ENCODE results near the gene ACTR3C. TPM values are rescaled to one million over a fixed set of nuclear protein-coding genes. Genes with fewer than 3 reads are reported as not detected.

The ACTR3C gene
- total and polyA plus RNA-seq, 4 experiments from 2014 or later: 3.6 to 17.8 (median 10.8) TPM

DNA sequence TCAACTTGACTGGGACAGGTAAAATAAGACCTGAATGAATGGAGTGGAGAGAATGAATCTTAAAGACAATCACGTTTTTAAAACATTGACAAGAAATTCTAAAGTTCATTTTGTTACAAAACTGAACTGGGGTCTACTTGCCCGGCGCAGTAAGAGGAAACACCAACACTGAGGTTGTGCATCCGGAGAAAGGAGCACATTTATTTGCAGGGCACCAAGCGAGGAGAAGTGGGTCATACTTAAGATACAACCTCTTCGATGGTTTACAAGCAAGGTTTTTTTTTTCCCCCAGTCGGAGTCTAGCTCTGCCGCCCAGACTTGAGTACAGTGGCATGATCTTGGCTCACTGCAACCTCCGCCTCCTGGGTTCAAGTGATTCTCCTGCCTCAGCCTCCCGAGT, 41.8 kb upstream of the ACTR3C start:
- Mint-ChIP-seq H3K9me3 (no peaks in the 10 kb centered on the region), H3K27me3 (no peaks in the 10 kb centered on the region), H3K4me1 (peaks cover 8 to 42% (median 18%) of the 10 kb centered on the region in 4 donors), H3K27ac (no peak overlapping the region), H3K36me3 (peaks cover 0 to 5% of the 10 kb centered on the region in 2 donors), H3K4me3 (no peak overlapping the region)
- POLR2A ChIA-PET (ENCODE audit: partially characterized antibody): interaction anchor here (1.0 to 6.9 kb wide), 2 partner anchors 8 to 40 kb away, joined by 4 to 101 read pairs; a partner anchor contains a TSS
- no peak for DNase-seq
- Histone ChIP-seq H3K4me1 (ENCODE audit: insufficient read depth, low read length) (peaks cover 20% of the 10 kb centered on the region), H3K4me3 (ENCODE audit: low read length in 2 of 2) (no peak overlapping the region), H3K27ac (ENCODE audit: low read depth, low read length) (no peak overlapping the region), H3K9me3 (ENCODE audit: control insufficient read depth in 1 of 2, low read length in 2 of 2) (no peaks in the 10 kb centered on the region), H3K27me3 (ENCODE audit: insufficient read depth, low read length) (no peaks in the 10 kb centered on the region), H3K36me3 (ENCODE audit: insufficient read depth, low read length) (no peaks in the 10 kb centered on the region)
- intact Hi-C loops (cut with micrococcal nuclease): no loop called here
- CTCF ChIA-PET (ENCODE audit: partially characterized antibody): interaction anchor here (1.2 to 6.1 kb wide), 5 partner anchors 9 to 390 kb away, joined by 3 to 55 read pairs (median 5); no protein-coding TSS in a partner anchor

DNA sequence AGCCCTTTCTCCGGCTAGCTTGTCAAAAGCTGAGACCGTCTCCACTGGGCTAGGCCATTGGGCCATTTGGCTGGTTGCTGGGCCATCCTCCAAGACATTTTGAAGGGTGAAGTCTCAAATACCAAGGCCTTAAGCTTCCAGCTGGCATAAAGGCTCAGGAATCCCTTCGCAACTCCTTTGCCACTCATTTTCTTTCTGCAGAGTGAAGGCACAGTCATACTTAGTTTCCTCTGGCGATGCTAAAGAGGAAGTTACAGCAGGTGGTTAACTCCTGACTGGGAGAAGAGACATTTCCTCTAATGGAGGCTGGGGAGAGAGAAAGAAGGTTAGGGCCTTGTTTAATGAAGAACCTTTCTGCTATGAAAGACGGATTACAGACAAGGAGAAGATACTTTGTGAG, 40.5 kb upstream of the ACTR3C start:
- H3K4me3 Mint-ChIP-seq: no peak overlapping the region
- DNase-seq: no peak
- Histone ChIP-seq H3K4me3 (ENCODE audit: low read length in 2 of 2) (no peak overlapping the region), H3K36me3 (ENCODE audit: insufficient read depth, low read length) (no peaks in the 10 kb centered on the region), H3K9me3 (ENCODE audit: control insufficient read depth in 1 of 2, low read length in 2 of 2) (no peaks in the 10 kb centered on the region), H3K27me3 (ENCODE audit: insufficient read depth, low read length) (no peaks in the 10 kb centered on the region), H3K4me1 (ENCODE audit: insufficient read depth, low read length) (peaks cover 13% of the 10 kb centered on the region), H3K27ac (ENCODE audit: low read depth, low read length) (no peak overlapping the region)
- ChIA-PET POLR2A (ENCODE audit: partially characterized antibody) (interaction anchor here (1.7 kb wide), 1 partner anchor 42 kb away, joined by 6 read pairs; a partner anchor contains a TSS), CTCF (ENCODE audit: partially characterized antibody) (no interaction called here)
- peaks cover 9 to 40% (median 19%) of the 10 kb centered on the region in 4 donors for H3K4me1 Mint-ChIP-seq
- intact Hi-C loops (cut with micrococcal nuclease): no loop called here
- peak overlapping the region in 3 of 7 donors; percentile 6 to 48 (median 9) for H3K27ac Mint-ChIP-seq
- no peaks in the 10 kb centered on the region for H3K9me3 Mint-ChIP-seq
- peaks cover 0 to 3% of the 10 kb centered on the region in 2 donors for H3K36me3 Mint-ChIP-seq
- no peaks in the 10 kb centered on the region for H3K27me3 Mint-ChIP-seq

DNA sequence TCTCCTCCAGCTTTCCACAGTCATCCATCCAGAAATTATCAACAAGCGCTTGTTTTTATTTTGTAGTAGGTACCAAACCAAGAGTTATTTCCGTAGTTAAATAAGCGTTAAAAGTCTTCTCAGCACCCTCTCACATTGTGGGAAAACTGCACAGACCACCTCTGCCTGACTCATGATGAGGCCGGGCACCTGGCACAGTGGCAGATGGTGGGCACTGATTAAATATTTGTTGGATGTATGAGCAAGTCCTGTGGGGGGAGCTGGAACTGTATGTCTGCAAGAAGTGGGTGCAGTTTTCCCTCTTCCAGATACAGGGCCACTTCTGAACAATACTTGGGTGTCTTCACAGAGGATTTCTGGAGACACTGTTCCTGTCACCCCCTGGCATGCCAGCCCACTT, 40.0 kb upstream of the ACTR3C start:
- H3K4me3 ChIP-seq (ENCODE audit: low read length in 2 of 2): no peak overlapping the region
- intact Hi-C loops (cut with micrococcal nuclease): no loop called here
- H3K9me3 ChIP-seq (ENCODE audit: control insufficient read depth in 1 of 2, low read length in 2 of 2): no peaks in the 10 kb centered on the region
- ChIA-PET POLR2A (ENCODE audit: partially characterized antibody) (interaction anchor here (1.2 to 1.7 kb wide), 2 partner anchors 14 to 43 kb away, joined by 3 to 6 read pairs; a partner anchor contains a TSS), CTCF (ENCODE audit: partially characterized antibody) (interaction anchor here (1.0 kb wide), 1 partner anchor 41 kb away, joined by 3 read pairs; no protein-coding TSS in a partner anchor)
- peaks cover 9 to 44% (median 22%) of the 10 kb centered on the region in 4 donors for H3K4me1 Mint-ChIP-seq
- peaks cover 0 to 3% of the 10 kb centered on the region in 2 donors for H3K36me3 Mint-ChIP-seq
- H3K4me1 ChIP-seq (ENCODE audit: insufficient read depth, low read length): peaks cover 17% of the 10 kb centered on the region
- no peak overlapping the region for H3K4me3 Mint-ChIP-seq
- H3K27ac Mint-ChIP-seq: no peak overlapping the region
- no peak for DNase-seq
- H3K9me3 Mint-ChIP-seq: no peaks in the 10 kb centered on the region
- H3K27ac ChIP-seq (ENCODE audit: low read depth, low read length): no peak overlapping the region
- H3K27me3 Mint-ChIP-seq: no peaks in the 10 kb centered on the region
- no peaks in the 10 kb centered on the region for H3K36me3 ChIP-seq (ENCODE audit: insufficient read depth, low read length)
- H3K27me3 ChIP-seq (ENCODE audit: insufficient read depth, low read length): no peaks in the 10 kb centered on the region

DNA sequence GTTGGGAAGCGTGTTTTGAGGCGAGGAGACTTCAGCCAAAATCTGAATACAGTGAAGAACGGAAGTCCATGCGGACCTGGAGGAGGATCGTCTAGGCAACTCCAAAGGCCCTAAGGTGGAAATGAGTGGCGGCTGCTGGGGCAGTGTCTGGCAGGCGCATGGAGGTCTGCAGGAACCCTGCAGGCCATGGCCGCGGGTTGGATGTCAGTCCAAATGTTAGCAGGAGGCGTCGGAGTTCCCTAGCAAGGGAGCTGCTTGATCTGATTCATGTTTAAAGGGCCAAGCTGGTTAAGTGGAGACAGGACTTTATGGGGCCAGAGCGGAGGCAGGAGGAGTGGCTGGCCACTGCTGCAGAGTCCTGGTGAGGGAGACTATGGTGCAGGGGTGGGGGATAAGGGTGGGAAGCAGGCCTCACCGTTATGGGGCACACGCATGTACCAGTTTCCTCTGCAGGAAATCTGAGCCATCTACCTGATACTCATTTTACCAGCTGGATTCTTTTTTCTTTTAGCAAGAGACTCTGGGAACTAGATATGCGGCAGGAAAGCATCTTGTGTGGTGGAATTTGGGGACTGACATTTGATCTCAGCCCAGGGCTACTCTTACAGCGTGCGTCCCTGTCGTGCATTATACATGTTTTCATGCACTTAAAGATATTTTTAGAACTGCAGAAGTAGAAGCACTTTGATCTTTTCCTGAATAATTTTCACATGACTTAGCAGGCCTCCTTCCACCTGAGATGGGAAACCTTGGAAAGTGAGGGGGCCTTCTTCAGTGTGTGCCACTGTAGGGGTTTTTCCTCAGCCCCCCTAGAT, 38.7 kb upstream of the ACTR3C start:
- peak overlapping the region in 2 of 7 donors; percentile 18 to 46 for H3K27ac Mint-ChIP-seq
- H3K36me3 Mint-ChIP-seq: no peaks in the 10 kb centered on the region
- intact Hi-C loops (cut with micrococcal nuclease): no loop called here
- H3K4me1 Mint-ChIP-seq: peaks cover 18 to 52% (median 27%) of the 10 kb centered on the region in 4 donors
- Histone ChIP-seq H3K27ac (ENCODE audit: low read depth, low read length) (no peak overlapping the region), H3K27me3 (ENCODE audit: insufficient read depth, low read length) (no peaks in the 10 kb centered on the region), H3K4me3 (ENCODE audit: low read length in 2 of 2) (no peak overlapping the region), H3K4me1 (ENCODE audit: insufficient read depth, low read length) (peaks cover 24% of the 10 kb centered on the region), H3K36me3 (ENCODE audit: insufficient read depth, low read length) (no peaks in the 10 kb centered on the region), H3K9me3 (ENCODE audit: control insufficient read depth in 1 of 2, low read length in 2 of 2) (no peaks in the 10 kb centered on the region)
- no peaks in the 10 kb centered on the region for H3K9me3 Mint-ChIP-seq
- H3K27me3 Mint-ChIP-seq: no peaks in the 10 kb centered on the region
- no peak for DNase-seq
- ChIA-PET POLR2A (ENCODE audit: partially characterized antibody) (interaction anchor here (1.0 to 1.2 kb wide), 2 partner anchors 16 to 40 kb away, joined by 3 read pairs; no protein-coding TSS in a partner anchor), CTCF (ENCODE audit: partially characterized antibody) (interaction anchor here (0.8 to 1.6 kb wide), 5 partner anchors 16 to 657 kb away, joined by 3 read pairs; a partner anchor contains a TSS)
- no peak overlapping the region for H3K4me3 Mint-ChIP-seq

DNA sequence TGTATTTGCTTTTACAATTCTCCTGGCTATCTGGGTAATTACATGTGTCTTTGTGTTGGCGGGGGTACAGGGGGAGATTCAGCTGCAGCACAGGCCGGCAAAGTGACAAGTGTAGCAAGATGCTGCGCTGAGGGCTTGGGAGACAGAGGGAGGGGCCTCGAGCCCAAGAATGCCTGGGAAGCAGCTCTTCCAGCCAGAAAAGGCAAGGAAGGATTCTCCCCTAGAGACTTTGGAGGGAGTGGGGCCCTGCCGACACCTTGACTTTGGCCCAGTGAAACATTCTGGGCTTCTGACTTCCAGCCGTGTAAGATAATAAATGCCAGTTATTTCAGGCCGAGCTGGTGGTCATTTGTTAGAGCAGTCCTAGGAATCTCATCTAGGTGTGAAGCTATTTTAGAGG, 38.1 kb upstream of the ACTR3C start:
- H3K36me3 ChIP-seq (ENCODE audit: insufficient read depth, low read length): no peaks in the 10 kb centered on the region
- DNase-seq: no peak
- H3K9me3 ChIP-seq (ENCODE audit: control insufficient read depth in 1 of 2, low read length in 2 of 2): no peaks in the 10 kb centered on the region
- no peaks in the 10 kb centered on the region for H3K27me3 ChIP-seq (ENCODE audit: insufficient read depth, low read length)
- no peak overlapping the region for H3K4me3 ChIP-seq (ENCODE audit: low read length in 2 of 2)
- no peaks in the 10 kb centered on the region for H3K27me3 Mint-ChIP-seq
- H3K27ac ChIP-seq (ENCODE audit: low read depth, low read length): no peak overlapping the region
- ChIA-PET POLR2A (ENCODE audit: partially characterized antibody) (no interaction called here), CTCF (ENCODE audit: partially characterized antibody) (interaction anchor here (1.5 to 1.6 kb wide), 2 partner anchors 417 to 658 kb away, joined by 3 read pairs; no protein-coding TSS in a partner anchor)
- intact Hi-C loops (cut with micrococcal nuclease): no loop called here
- no peaks in the 10 kb centered on the region for H3K9me3 Mint-ChIP-seq
- H3K4me1 Mint-ChIP-seq: peaks cover 22 to 56% (median 30%) of the 10 kb centered on the region in 4 donors
- H3K27ac Mint-ChIP-seq: peak overlapping the region in 1 of 7 donors; percentile 18
- H3K36me3 Mint-ChIP-seq: no peaks in the 10 kb centered on the region
- no peak overlapping the region for H3K4me3 Mint-ChIP-seq
- H3K4me1 ChIP-seq (ENCODE audit: insufficient read depth, low read length): peaks cover 28% of the 10 kb centered on the region

DNA sequence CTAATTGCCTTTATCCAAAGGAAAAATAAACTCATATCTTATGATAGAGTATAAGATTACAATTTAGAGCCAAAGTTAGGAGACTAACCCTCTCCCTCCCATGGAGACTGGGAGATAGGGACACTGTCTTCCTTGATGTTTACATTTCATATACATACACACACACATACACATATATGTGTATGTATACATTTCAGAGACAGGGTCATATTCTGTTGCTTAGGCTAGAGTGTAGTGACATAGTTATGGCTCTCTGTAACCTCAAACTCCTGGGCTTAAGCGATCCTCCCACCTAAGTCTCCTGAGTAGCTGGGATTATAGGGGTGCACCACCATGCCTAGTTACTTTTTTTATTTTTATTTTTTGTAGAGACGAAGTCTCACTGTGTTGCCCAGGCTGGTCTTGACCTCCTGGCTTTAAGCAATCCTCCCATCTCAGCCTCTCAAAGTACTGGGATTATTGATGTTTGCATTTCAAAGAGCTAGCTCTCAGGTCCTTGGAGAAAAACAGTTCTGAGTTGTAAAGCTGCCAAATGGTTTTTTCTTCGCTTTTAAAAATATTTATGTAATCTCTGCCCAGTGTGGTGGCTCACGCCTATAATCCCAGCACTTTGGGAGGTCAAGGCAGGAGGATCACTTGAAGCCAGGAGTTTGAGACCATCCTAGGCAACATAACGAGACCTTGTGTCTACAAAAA, 37.2 kb upstream of the ACTR3C start:
- Mint-ChIP-seq H3K4me1 (peaks cover 24 to 59% (median 35%) of the 10 kb centered on the region in 4 donors), H3K36me3 (no peaks in the 10 kb centered on the region), H3K4me3 (no peak overlapping the region), H3K27me3 (no peaks in the 10 kb centered on the region), H3K27ac (peak overlapping the region in 3 of 7 donors; percentile 9 to 77 (median 67)), H3K9me3 (no peaks in the 10 kb centered on the region)
- CTCF ChIA-PET (ENCODE audit: partially characterized antibody): interaction anchor here (1.5 to 1.6 kb wide), 2 partner anchors 418 to 659 kb away, joined by 3 read pairs; no protein-coding TSS in a partner anchor
- intact Hi-C loops (cut with micrococcal nuclease): no loop called here
- H3K9me3 ChIP-seq (ENCODE audit: control insufficient read depth in 1 of 2, low read length in 2 of 2): no peaks in the 10 kb centered on the region
- no peaks in the 10 kb centered on the region for H3K36me3 ChIP-seq (ENCODE audit: insufficient read depth, low read length)
- H3K27me3 ChIP-seq (ENCODE audit: insufficient read depth, low read length): no peaks in the 10 kb centered on the region
- no peak overlapping the region for H3K27ac ChIP-seq (ENCODE audit: low read depth, low read length)
- POLR2A ChIA-PET (ENCODE audit: partially characterized antibody): no interaction called here
- no peak overlapping the region for H3K4me3 ChIP-seq (ENCODE audit: low read length in 2 of 2)
- H3K4me1 ChIP-seq (ENCODE audit: insufficient read depth, low read length): peaks cover 31% of the 10 kb centered on the region
- no peak for DNase-seq
